CD1c-positive myeloid dendritic cell (primary cell): ENCODE data around the gene ZNF587B.
"Not testable (repeated sequence)": the region's sequence is repeated elsewhere in the genome, so short reads cannot be mapped to it uniquely, and the experiment has no call there.

Experiments used
- DNase-seq: peaks from one replicate; pipeline ENCODE4 v3.0.0-alpha.2; 2016; ENCODE audit errors: extremely low spot score

ZNF587B gene

DNA sequence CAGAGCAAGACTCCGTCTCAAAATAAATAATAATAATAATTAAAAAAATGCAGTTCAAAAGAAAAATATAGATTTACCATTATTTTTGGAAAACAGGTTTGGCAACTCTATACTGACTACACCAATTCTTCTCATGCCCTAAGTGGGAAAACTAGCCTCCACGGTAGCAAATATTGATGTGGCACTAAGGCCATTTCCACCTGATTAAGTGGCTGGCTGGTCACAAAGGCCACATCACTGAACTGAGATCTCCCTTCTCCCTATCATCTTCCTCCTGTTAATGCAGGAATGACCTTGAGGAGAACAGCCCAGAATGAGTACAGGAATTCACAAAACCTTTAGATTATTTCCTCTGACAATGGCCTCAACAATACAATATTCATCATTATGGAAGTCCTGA is 40.1 kb downstream of the ZNF587B start:
- no peak for DNase-seq

DNA sequence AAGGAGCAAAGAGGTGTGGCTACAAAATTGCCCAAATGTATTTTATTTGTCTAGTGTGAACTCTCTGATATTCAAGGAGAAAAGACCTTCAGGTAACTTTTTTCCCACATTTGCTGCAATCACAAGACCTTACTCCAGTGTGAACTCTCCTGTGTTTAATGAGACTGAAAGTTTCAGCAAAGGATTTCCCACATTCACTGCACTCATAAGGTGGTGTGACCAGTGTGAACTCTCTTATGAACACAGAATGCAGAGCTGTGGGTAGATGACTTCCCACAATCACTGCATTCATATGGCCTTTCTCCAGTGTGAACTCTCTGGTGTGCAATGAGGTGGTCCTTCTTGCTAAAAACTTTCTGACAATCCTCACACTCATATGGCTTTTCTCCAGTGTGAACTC is 42.4 kb downstream of the ZNF587B start:
- no peak for DNase-seq

DNA sequence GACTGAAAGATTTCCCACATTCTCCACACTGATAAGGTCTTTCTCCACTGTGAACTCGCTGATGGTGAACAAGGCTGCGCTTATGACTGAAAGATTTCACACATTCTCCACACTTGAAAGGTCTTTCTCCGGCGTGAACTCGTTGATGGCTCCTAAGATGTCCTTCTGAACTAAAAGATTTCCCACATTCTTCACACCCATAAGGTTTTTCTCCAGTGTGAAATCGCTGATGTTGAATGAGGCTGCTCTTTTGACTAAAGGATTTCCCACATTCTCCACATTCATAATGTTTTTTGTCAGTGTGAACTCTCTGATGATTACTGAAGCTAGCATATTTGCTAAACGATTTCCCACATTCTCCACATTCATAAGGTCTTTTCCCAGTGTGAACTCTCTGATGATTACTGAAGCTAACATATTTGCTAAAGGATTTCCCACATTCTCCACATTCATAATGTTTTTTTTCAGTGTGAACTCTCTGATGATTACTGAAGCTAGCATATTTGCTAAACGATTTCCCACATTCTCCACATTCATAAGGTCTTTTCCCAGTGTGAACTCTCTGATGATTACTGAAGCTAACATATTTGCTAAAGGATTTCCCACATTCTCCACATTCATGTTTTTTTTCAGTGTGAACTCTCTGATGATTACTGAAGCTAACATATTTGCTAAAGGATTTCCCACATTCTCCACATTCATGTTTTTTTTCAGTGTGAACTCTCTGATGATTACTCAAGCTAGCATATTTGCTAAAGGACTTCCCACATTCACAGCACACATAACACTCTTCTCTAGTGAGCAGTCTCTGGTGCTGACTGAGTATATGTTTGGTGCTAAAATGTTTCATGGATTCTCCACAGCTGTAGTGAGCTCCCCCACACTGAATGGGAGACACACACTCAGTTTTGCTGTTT is 44.0 kb downstream of the ZNF587B start:
- not testable (repeated sequence) for DNase-seq

DNA sequence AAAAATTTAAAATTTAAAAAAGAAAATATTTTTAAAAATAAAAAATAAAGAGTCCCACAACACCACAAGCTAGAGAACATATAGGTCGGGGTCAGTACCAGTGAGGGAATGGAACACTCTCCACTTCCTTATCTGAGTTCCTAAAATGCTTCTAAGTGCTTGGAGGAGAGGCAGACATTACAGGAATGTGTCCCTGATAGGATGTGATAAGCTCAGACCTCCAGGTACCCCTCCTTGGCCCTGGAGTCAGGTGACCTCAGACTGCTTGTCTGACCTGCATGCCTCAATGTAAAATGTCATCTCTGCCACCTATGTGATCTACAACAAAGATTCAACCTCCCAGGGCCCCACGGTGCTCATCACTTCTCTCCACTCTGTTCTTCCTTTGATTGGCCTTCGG is 55.9 kb downstream of the ZNF587B start:
- DNase-seq, result no peak

DNA sequence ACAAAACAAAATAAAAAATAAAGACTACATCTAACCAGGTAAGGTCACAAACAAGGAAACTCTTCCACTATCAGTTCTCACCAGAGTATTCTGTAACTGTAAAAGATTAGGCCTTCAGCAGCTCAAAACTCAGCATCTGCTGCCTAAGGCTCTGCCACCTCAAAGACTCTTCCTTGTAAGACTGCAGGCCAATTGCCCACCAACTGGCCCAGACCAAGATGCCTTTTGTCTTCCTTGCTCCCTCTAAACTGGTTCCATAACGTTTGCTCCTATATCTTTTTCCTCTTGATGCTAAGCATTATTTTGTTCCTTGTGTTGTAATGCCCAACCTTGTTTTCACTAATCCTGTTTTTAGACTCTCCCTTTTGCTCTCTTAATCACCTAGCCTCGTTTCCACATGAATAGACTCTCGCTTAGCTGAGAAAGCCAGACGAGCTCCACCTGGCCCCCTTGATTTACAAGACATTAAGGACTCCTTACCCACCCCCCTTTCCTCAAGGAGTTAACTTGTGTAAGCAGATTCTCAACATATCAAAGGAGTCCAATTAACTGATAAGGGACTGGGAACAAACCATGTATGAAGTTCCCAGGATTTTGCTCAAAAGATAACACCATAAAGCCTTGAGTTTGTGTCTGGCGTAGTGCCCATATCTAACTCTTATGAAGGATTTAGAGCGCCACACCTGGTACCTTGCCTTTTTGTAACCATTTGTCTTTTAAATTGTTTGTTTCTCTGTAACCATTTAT is 57.3 kb downstream of the ZNF587B start:
- no peak for DNase-seq

DNA sequence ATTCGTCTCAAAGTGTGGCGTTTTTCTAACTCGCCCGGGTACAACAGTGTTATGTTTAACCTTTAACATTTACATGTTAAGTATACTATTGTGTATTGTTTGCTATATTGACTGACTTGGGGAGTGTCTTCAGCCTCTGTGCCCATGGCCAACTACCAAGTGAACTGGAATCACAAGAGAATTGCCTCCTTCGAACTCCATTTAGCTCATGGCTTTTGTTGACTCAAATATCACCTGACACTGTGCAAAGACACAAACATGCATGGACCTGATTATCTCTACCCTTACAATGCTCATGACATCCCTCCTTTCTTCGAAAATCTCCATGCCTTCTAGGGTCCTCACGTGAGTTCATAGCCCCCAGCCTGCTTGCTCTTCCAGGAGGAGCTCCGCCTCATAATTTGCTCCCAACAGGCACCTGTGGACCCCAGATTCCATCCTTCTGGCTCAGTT is 58.0 kb downstream of the ZNF587B start:
- DNase-seq, result no peak

DNA sequence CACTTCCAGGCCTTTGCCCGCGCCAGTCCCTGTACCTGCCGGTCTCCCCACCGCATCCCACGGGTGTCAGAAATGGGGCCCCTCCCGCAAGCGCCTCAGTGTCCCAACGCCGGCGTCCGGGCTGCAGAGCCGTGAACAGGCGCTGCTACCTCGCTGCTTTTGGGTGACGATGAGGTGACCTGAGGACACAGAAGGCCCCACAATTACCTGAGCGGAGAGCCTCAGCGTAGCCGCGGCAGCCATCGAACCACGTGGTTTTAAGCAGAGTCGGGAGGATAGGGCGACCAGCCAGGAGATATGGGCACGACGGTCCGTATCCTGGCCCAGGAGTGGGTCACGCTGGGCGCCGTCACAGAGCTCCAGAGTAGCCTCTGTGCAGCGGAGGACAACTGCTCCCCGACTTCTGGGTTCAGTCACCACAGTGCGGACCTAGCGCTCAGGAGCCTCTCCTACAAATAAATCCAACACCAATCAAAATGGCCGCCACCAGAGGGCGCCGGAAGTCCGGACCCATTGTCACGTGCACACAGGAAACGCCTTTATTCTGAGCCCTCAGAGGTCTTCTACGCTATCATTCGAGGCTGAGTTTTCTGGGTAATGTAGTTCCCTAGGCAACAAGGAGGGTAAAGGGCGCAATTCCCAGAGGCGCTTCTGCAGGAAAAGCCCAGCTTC is 58.6 kb downstream of the ZNF587B start, which contains the start of gene ZNF814:
ZNF814 (minus strand) TSS at position 478 of the 672 bp plus-strand sequence; CDS start at position 243, 235 bp downstream.
- DNase-seq, result peak; percentile 88

DNA sequence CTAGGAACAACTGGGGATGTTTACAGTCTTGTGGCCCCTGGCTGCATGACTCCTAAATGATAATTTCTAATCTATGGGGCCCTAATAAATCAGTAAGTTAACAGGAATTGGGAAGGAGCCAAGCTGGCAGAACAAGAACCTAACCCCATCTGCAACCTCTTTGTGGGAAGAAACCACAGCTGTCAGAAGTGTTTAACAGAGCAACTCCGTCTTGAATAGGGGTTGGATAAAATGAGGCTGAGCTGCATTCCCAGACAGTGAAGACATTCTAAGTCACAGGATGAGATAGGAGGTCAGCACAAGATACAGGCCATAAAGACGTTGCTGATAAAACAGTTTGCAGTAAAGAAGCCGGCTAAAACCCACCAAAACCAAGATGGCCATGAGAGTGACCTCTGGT is 60.6 kb downstream of the ZNF587B start:
- DNase-seq, result not testable (repeated sequence)
